WTC11 (cell line): ENCODE data around the gene ARHGEF19. TPM values are rescaled to one million over a fixed set of nuclear protein-coding genes. Genes with fewer than 3 reads are reported as not detected.
A peak's percentile ranks its signal among the peaks of the same experiment; 100 is the strongest.

Experiments
- ATAC-seq: fragments of 200-7000 bp; cut with Tn5 transposase; 2 replicates; pipeline ENCODE4 v1.10.0; 2021; ENCODE audit warnings: mild to moderate bottlenecking, moderate library complexity
- CTCF ChIA-PET: fragments of 300-600 bp; sonication (Branson Sonifier 250); formaldehyde crosslinking; loops from one replicate; lab custom pipeline; 2021; ENCODE audit warnings: antibody characterized with exemption; lab: Charles Lee
- POLR2A ChIA-PET: fragments of 350-600 bp; sonication (Branson Sonifier 250); formaldehyde crosslinking; loops from one replicate; lab custom pipeline; 2021; ENCODE audit warnings: antibody characterized with exemption; lab: Charles Lee
- DNase-seq: peaks from one replicate; pipeline ENCODE4 v3.0.0; 2021; ENCODE audit warnings: low spot score
- H3K27ac Mint-ChIP-seq: 2 replicates; pipeline ENCODE4 v1.8.0; 2021; ENCODE audit warnings: mixed read lengths
- H3K27me3 Mint-ChIP-seq: 2 replicates; pipeline ENCODE4 v1.8.0; 2021; ENCODE audit warnings: low read depth, mild to moderate bottlenecking, moderate library complexity, mixed read lengths
- H3K36me3 Mint-ChIP-seq: 2 replicates; pipeline ENCODE4 v1.8.0; 2021; ENCODE audit warnings: mixed read lengths
- H3K4me1 Mint-ChIP-seq: 2 replicates; pipeline ENCODE4 v1.8.0; 2022; ENCODE audit warnings: mixed read lengths
- H3K4me3 Mint-ChIP-seq: 2 replicates; pipeline ENCODE4 v1.8.0; 2021; ENCODE audit warnings: mild to moderate bottlenecking, moderate library complexity, mixed read lengths
- H3K9me3 Mint-ChIP-seq: 2 replicates; pipeline ENCODE4 v1.8.0; 2021; ENCODE audit warnings: mixed read lengths
- ATF1 ChIP-seq: sonication (generic); formaldehyde crosslinking; IDR thresholded peaks from 2 replicates; pipeline ENCODE4 v1.8.1; 2023; ENCODE audit warnings: mild to moderate bottlenecking, moderate library complexity, missing genetic modification reagents
- FOXP1 ChIP-seq: sonication (generic); formaldehyde crosslinking; IDR thresholded peaks from 2 replicates; pipeline ENCODE4 v1.8.0; 2022; ENCODE audit warnings: missing genetic modification reagents, mild to moderate bottlenecking, moderate library complexity, borderline replicate concordance
- JUN ChIP-seq: sonication (generic); formaldehyde crosslinking; IDR thresholded peaks from 2 replicates; pipeline ENCODE4 v1.8.0; 2023; ENCODE audit warnings: mild to moderate bottlenecking, missing genetic modification reagents
- NR1H2 ChIP-seq: sonication (generic); formaldehyde crosslinking; IDR thresholded peaks from 2 replicates; pipeline ENCODE4 v1.9.0; 2021; ENCODE audit warnings: mild to moderate bottlenecking, moderate library complexity, missing genetic modification reagents
- NR3C1 ChIP-seq: sonication (generic); formaldehyde crosslinking; conservative IDR thresholded peaks from 2 replicates; pipeline ENCODE4 v1.8.1; 2023; ENCODE audit warnings: low read depth, mild to moderate bottlenecking, missing genetic modification reagents
- SOX15 ChIP-seq: fragments of 250-450 bp; sonication (Bioruptor Pico); IDR thresholded peaks from 2 replicates; pipeline ENCODE4 v1.9.0; 2021; ENCODE audit warnings: mild to moderate bottlenecking
- SP1 ChIP-seq: sonication (generic); formaldehyde crosslinking; conservative IDR thresholded peaks from 2 replicates; pipeline ENCODE4 v1.8.1; 2022; ENCODE audit warnings: missing genetic modification reagents
- TCF7 ChIP-seq: sonication (generic); formaldehyde crosslinking; IDR thresholded peaks from 2 replicates; pipeline ENCODE4 v1.8.0; 2022; ENCODE audit warnings: mild to moderate bottlenecking, low read depth, missing genetic modification reagents, moderate library complexity
- TEAD1 ChIP-seq: sonication (generic); formaldehyde crosslinking; IDR thresholded peaks from 2 replicates; pipeline ENCODE4 v1.8.0; 2022; ENCODE audit warnings: mild to moderate bottlenecking, missing genetic modification reagents
- ZBTB21 ChIP-seq: sonication (generic); formaldehyde crosslinking; IDR thresholded peaks from 2 replicates; pipeline ENCODE4 v1.8.1; 2023; ENCODE audit warnings: mild to moderate bottlenecking, missing genetic modification reagents, borderline replicate concordance
- ZNF263 ChIP-seq: sonication (generic); formaldehyde crosslinking; IDR thresholded peaks from 2 replicates; pipeline ENCODE4 v1.8.1; 2022; ENCODE audit warnings: low read depth, mild to moderate bottlenecking, moderate library complexity, missing genetic modification reagents
- ZNF416 ChIP-seq: fragments of 250-450 bp; sonication (Bioruptor Pico); IDR thresholded peaks from 2 replicates; pipeline ENCODE4 v1.9.0; 2021; ENCODE audit warnings: mild to moderate bottlenecking, inconsistent platforms
- ZNF671 ChIP-seq: fragments of 250-450 bp; sonication (Bioruptor Pico); IDR thresholded peaks from 2 replicates; pipeline ENCODE4 v1.8.0; 2021; ENCODE audit warnings: mild to moderate bottlenecking
- total RNA-seq: library from RNA; stranded (reverse); gene quantifications from 3 replicates; pipeline ENCODE4 v1.2.3, GENCODE V29; 2021
- TF ChIP-seq, protein P1 (sequence below): fragments of 250-450 bp; sonication (Bioruptor Pico); IDR thresholded peaks from 2 replicates; pipeline ENCODE4 v1.9.0; 2021; ENCODE audit warnings: mild to moderate bottlenecking
- TF ChIP-seq, protein P2 (sequence below): sonication (generic); formaldehyde crosslinking; conservative IDR thresholded peaks from 2 replicates; pipeline ENCODE4 v1.8.1; 2022; ENCODE audit warnings: mild to moderate bottlenecking, missing genetic modification reagents
- TF ChIP-seq, protein P3 (sequence below): sonication (generic); formaldehyde crosslinking; IDR thresholded peaks from 2 replicates; pipeline ENCODE4 v1.8.1; 2023; ENCODE audit warnings: mild to moderate bottlenecking, missing genetic modification reagents, moderate library complexity
- TF ChIP-seq, protein P4 (sequence below): sonication (generic); formaldehyde crosslinking; IDR thresholded peaks from 2 replicates; pipeline ENCODE4 v1.8.1; 2022; ENCODE audit warnings: missing genetic modification reagents, borderline replicate concordance
- TF ChIP-seq, protein P5 (sequence below): sonication (generic); formaldehyde crosslinking; IDR thresholded peaks from 2 replicates; pipeline ENCODE4 v1.8.1; 2023; ENCODE audit warnings: mild to moderate bottlenecking, moderate library complexity, missing genetic modification reagents
- TF ChIP-seq, protein P6 (sequence below): fragments of 250-450 bp; sonication (Bioruptor Pico); IDR thresholded peaks from 2 replicates; pipeline ENCODE4 v1.8.0; 2021; ENCODE audit warnings: mild to moderate bottlenecking
- TF ChIP-seq, protein P7 (sequence below): sonication (generic); formaldehyde crosslinking; IDR thresholded peaks from 2 replicates; pipeline ENCODE4 v1.8.1; 2023; ENCODE audit warnings: mild to moderate bottlenecking, missing genetic modification reagents, moderate library complexity
- TF ChIP-seq, protein P8 (sequence below): sonication (generic); formaldehyde crosslinking; IDR thresholded peaks from 2 replicates; pipeline ENCODE4 v1.8.0; 2023; ENCODE audit warnings: mild to moderate bottlenecking, missing genetic modification reagents
- TF ChIP-seq, protein P9 (sequence below): sonication (generic); formaldehyde crosslinking; IDR thresholded peaks from 2 replicates; pipeline ENCODE4 v1.8.0; 2022; ENCODE audit warnings: mild to moderate bottlenecking, missing genetic modification reagents
- TF ChIP-seq, protein P10 (sequence below): sonication (generic); formaldehyde crosslinking; conservative IDR thresholded peaks from 2 replicates; pipeline ENCODE4 v1.8.1; 2023; ENCODE audit warnings: mild to moderate bottlenecking, low read depth, missing genetic modification reagents, moderate library complexity

Gene ARHGEF19
- total RNA-seq, 1 experiment from 2014 or later: 53.1 TPM

DNA sequence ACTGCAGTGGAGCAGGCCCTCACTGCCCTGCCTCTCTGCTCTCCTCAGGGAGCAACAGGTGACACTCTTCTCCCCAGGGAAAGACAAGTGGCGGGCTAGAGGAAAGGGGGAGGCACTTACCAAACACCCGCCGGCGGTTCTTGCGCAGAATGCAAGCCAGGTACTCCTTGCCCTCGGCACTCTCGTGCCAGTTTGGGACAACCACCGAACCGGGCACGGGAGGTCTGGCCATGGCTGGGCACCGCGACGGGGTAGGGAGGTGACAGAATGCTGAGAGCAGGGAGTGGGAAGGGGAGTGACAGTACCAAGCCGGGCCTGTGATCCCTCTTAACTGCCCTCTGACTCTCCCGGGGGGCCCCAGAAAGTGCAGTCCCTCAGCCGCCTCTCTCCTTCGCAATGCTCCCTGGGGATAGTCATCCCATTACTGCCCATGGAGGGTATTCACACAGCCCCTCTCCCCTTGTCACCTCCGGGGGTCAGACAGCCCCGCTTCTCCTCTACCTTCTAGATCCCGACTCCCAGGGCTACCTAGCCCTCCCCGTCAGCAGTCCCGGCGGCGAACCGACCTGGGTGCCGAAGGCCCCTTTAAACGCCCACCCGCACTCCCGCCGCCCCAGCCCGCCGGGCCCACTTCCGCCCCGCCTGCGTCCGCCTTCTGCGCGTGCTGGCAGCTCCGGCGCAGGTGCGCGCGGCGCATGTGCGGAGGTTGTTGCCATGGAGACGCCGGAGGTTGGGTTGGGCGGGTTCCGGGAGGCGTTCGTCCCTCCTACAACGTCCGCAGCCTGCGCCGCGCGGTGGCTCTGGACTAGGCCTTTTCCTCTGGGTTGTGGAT, 24.3 kb upstream of the ARHGEF19 start, which contains the start of gene CPLANE2:
Gene CPLANE2, minus strand, starts transcription at position 673 of the 832 bp plus-strand sequence. Its CDS starts 441 bp downstream, at position 232.
- peaks cover 15% of the 10 kb centered on the region for H3K4me1 Mint-ChIP-seq
- H3K4me3 Mint-ChIP-seq: peak within 1 kb of the TSS; percentile 80
- H3K9me3 Mint-ChIP-seq: no peaks in the 10 kb centered on the region
- ChIA-PET POLR2A (interaction anchor here (1.0 to 1.3 kb wide), 2 partner anchors 20 to 31 kb away, joined by 3 to 5 read pairs; no protein-coding TSS in a partner anchor), CTCF (interaction anchor here (1.2 to 2.6 kb wide), 5 partner anchors 9 to 155 kb away, joined by 5 to 13 read pairs (median 8); no protein-coding TSS in a partner anchor)
- H3K36me3 Mint-ChIP-seq: no peaks in the 10 kb centered on the region
- DNase-seq: peak; percentile 97
- 0 out of 2 replicates have a peak within 1 kb of the TSS, but pooled peaks have one; percentile 68 for H3K27ac Mint-ChIP-seq
- H3K27me3 Mint-ChIP-seq: no peaks in the 10 kb centered on the region; the same call in 1 of the 2 replicates
- peak; percentile 88 for ATAC-seq
- no peak for TF ChIP-seq TEAD1 (CRISPR knock-in tag)
- TF ChIP-seq, protein P1, sequence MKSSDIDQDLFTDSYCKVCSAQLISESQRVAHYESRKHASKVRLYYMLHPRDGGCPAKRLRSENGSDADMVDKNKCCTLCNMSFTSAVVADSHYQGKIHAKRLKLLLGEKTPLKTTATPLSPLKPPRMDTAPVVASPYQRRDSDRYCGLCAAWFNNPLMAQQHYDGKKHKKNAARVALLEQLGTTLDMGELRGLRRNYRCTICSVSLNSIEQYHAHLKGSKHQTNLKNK: no peak
- TF ChIP-seq NR1H2: no peak
- TF ChIP-seq, protein P2, sequence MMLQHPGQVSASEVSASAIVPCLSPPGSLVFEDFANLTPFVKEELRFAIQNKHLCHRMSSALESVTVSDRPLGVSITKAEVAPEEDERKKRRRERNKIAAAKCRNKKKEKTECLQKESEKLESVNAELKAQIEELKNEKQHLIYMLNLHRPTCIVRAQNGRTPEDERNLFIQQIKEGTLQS (CRISPR knock-in tag): no peak
- TF ChIP-seq JUN: no peak
- no peak for TF ChIP-seq TCF7 (CRISPR knock-in tag)
- TF ChIP-seq ZNF671: no peak
- TF ChIP-seq ZNF263 (CRISPR knock-in tag): no peak
- TF ChIP-seq, protein P3, sequence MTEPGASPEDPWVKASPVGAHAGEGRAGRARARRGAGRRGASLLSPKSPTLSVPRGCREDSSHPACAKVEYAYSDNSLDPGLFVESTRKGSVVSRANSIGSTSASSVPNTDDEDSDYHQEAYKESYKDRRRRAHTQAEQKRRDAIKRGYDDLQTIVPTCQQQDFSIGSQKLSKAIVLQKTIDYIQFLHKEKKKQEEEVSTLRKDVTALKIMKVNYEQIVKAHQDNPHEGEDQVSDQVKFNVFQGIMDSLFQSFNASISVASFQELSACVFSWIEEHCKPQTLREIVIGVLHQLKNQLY: no peak
- TF ChIP-seq, protein P4, sequence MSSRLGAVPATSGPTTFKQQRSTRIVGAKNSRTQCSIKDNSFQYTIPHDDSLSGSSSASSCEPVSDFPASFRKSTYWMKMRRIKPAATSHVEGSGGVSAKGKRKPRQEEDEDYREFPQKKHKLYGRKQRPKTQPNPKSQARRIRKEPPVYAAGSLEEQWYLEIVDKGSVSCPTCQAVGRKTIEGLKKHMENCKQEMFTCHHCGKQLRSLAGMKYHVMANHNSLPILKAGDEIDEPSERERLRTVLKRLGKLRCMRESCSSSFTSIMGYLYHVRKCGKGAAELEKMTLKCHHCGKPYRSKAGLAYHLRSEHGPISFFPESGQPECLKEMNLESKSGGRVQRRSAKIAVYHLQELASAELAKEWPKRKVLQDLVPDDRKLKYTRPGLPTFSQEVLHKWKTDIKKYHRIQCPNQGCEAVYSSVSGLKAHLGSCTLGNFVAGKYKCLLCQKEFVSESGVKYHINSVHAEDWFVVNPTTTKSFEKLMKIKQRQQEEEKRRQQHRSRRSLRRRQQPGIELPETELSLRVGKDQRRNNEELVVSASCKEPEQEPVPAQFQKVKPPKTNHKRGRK: no peak
- TF ChIP-seq, protein P5, sequence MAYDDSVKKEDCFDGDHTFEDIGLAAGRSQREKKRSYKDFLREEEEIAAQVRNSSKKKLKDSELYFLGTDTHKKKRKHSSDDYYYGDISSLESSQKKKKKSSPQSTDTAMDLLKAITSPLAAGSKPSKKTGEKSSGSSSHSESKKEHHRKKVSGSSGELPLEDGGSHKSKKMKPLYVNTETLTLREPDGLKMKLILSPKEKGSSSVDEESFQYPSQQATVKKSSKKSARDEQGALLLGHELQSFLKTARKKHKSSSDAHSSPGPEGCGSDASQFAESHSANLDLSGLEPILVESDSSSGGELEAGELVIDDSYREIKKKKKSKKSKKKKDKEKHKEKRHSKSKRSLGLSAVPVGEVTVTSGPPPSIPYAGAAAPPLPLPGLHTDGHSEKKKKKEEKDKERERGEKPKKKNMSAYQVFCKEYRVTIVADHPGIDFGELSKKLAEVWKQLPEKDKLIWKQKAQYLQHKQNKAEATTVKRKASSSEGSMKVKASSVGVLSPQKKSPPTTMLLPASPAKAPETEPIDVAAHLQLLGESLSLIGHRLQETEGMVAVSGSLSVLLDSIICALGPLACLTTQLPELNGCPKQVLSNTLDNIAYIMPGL (CRISPR knock-in tag): peak; percentile 79; the same call in 1 of the 2 replicates
- TF ChIP-seq, protein P6, sequence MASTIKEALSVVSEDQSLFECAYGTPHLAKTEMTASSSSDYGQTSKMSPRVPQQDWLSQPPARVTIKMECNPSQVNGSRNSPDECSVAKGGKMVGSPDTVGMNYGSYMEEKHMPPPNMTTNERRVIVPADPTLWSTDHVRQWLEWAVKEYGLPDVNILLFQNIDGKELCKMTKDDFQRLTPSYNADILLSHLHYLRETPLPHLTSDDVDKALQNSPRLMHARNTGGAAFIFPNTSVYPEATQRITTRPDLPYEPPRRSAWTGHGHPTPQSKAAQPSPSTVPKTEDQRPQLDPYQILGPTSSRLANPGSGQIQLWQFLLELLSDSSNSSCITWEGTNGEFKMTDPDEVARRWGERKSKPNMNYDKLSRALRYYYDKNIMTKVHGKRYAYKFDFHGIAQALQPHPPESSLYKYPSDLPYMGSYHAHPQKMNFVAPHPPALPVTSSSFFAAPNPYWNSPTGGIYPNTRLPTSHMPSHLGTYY (CRISPR knock-in tag): no peak
- TF ChIP-seq, protein P7, sequence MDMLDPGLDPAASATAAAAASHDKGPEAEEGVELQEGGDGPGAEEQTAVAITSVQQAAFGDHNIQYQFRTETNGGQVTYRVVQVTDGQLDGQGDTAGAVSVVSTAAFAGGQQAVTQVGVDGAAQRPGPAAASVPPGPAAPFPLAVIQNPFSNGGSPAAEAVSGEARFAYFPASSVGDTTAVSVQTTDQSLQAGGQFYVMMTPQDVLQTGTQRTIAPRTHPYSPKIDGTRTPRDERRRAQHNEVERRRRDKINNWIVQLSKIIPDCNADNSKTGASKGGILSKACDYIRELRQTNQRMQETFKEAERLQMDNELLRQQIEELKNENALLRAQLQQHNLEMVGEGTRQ (CRISPR knock-in tag): no peak
- no peak for TF ChIP-seq ZBTB21 (CRISPR knock-in tag)
- TF ChIP-seq, protein P8, sequence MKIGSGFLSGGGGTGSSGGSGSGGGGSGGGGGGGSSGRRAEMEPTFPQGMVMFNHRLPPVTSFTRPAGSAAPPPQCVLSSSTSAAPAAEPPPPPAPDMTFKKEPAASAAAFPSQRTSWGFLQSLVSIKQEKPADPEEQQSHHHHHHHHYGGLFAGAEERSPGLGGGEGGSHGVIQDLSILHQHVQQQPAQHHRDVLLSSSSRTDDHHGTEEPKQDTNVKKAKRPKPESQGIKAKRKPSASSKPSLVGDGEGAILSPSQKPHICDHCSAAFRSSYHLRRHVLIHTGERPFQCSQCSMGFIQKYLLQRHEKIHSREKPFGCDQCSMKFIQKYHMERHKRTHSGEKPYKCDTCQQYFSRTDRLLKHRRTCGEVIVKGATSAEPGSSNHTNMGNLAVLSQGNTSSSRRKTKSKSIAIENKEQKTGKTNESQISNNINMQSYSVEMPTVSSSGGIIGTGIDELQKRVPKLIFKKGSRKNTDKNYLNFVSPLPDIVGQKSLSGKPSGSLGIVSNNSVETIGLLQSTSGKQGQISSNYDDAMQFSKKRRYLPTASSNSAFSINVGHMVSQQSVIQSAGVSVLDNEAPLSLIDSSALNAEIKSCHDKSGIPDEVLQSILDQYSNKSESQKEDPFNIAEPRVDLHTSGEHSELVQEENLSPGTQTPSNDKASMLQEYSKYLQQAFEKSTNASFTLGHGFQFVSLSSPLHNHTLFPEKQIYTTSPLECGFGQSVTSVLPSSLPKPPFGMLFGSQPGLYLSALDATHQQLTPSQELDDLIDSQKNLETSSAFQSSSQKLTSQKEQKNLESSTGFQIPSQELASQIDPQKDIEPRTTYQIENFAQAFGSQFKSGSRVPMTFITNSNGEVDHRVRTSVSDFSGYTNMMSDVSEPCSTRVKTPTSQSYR (CRISPR knock-in tag): no peak
- TF ChIP-seq NR3C1: no peak
- TF ChIP-seq ZNF416 (CRISPR knock-in tag): no peak
- TF ChIP-seq, protein P9, sequence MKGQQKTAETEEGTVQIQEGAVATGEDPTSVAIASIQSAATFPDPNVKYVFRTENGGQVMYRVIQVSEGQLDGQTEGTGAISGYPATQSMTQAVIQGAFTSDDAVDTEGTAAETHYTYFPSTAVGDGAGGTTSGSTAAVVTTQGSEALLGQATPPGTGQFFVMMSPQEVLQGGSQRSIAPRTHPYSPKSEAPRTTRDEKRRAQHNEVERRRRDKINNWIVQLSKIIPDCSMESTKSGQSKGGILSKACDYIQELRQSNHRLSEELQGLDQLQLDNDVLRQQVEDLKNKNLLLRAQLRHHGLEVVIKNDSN: no peak
- TF ChIP-seq FOXP1 (CRISPR knock-in tag): no peak
- TF ChIP-seq ATF1: no peak
- TF ChIP-seq SP1 (CRISPR knock-in tag): peak; percentile 65
- TF ChIP-seq, protein P10, sequence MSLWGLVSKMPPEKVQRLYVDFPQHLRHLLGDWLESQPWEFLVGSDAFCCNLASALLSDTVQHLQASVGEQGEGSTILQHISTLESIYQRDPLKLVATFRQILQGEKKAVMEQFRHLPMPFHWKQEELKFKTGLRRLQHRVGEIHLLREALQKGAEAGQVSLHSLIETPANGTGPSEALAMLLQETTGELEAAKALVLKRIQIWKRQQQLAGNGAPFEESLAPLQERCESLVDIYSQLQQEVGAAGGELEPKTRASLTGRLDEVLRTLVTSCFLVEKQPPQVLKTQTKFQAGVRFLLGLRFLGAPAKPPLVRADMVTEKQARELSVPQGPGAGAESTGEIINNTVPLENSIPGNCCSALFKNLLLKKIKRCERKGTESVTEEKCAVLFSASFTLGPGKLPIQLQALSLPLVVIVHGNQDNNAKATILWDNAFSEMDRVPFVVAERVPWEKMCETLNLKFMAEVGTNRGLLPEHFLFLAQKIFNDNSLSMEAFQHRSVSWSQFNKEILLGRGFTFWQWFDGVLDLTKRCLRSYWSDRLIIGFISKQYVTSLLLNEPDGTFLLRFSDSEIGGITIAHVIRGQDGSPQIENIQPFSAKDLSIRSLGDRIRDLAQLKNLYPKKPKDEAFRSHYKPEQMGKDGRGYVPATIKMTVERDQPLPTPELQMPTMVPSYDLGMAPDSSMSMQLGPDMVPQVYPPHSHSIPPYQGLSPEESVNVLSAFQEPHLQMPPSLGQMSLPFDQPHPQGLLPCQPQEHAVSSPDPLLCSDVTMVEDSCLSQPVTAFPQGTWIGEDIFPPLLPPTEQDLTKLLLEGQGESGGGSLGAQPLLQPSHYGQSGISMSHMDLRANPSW (CRISPR knock-in tag): no peak
- TF ChIP-seq SOX15 (CRISPR knock-in tag): no peak
